ENCODE measurements around the gene ZFPL1. TPM values are rescaled to one million over a fixed set of nuclear protein-coding genes. Genes with fewer than 3 reads are reported as not detected.

The ZFPL1 gene
- total and polyA plus RNA-seq, 10 of the 15 experiments (the other 5 are each of a cell fraction or from before 2014, with no cell fraction given) = 2.2 to 37.8 (median 27.0) TPM

- TF ChIP-seq RUNX3 (IDR thresholded peaks at IDR 0.05; ENCODE audit: low read length) (peak; percentile 53), CTCF (IDR thresholded peaks at IDR 0.05 in 2 of 3, conservative IDR thresholded peaks at IDR 0.05 in 1 of 3; ENCODE audit: control insufficient read depth in 2 of 3, extremely low read depth in 1 of 3, insufficient read depth in 1 of 3, low read depth in 3 of 3, low read length in 3 of 3) (peak; percentile 97 to 99 (median 99))
These were observed 26.4 kb downstream of the ZFPL1 start (continued) for GRCh38 chr11:65110354-65110861.

GRCh38 chr11:65111159-65111743 is 27.2 kb downstream of the ZFPL1 start:
- H4K20me1 ChIP-seq (ENCODE audit: control insufficient read depth, insufficient read depth) = no peaks in the 10 kb centered on the region; the same call in 1 of the 2 replicates
- H3K4me3 ChIP-seq = no peak overlapping the region
- no peaks in the 10 kb centered on the region for H3K27me3 ChIP-seq (replicated peaks in 1 of 2; ENCODE audit: control insufficient read depth in 2 of 2, insufficient read depth in 2 of 2, low read length in 1 of 2)
- no peak for DNase-seq (ENCODE audit: low read depth, low spot score)
- no peak overlapping the region for H3K9ac ChIP-seq (ENCODE audit: control insufficient read depth, insufficient read depth, low read length)
- intact Hi-C loops (cut with micrococcal nuclease; ENCODE audit: unreplicated experiment) (loop anchor here (5.0 to 10.0 kb wide), 4 partner anchors 71 to 336 kb away; partner anchors contain the start of genes ATG2A, CAPN1, DPF2 and SF1), in situ Hi-C loops (cut with MboI) (no loop called here)
- FAIRE-seq = no peak
- no peak for ATAC-seq
- peaks cover 8 to 16% of the 10 kb centered on the region in 2 experiments; a peak in 3 of 4 replicates for H3K36me3 ChIP-seq (ENCODE audit: control insufficient read depth in 2 of 2, insufficient read depth in 2 of 2, low read length in 1 of 2)
- SMC1A ChIA-PET (ENCODE audit: uncharacterized antibody, unreplicated experiment) = interaction anchor here (0.6 to 3.1 kb wide), 10 partner anchors 10 to 263 kb away, joined by 3 to 27 read pairs (median 5); partner anchors contain the start of genes CAPN1, FAU and MRPL49
- POLR2A ChIA-PET = interaction anchor here (0.6 to 2.7 kb wide), 14 partner anchors 10 to 332 kb away, joined by 3 to 31 read pairs (median 4); partner anchors contain the start of genes ARL2, CAPN1, FAU and MRPL49
- no peak overlapping the region for H2AFZ ChIP-seq (ENCODE audit: control insufficient read depth, low read depth, low read length)
- TF ChIP-seq CHD2 (IDR thresholded peaks at IDR 0.05; ENCODE audit: borderline replicate concordance, low read depth, low read length) (0 out of 2 replicates have a peak, but pooled peaks have one; percentile 20), SRF (IDR thresholded peaks at IDR 0.05; ENCODE audit: low read depth in 2 of 2, low read length in 2 of 2) (no peak), ZNF384 (IDR thresholded peaks at IDR 0.05; ENCODE audit: borderline replicate concordance, low read depth, low read length) (no peak), STAT3 (IDR thresholded peaks at IDR 0.05; ENCODE audit: low read depth, low read length) (no peak), HDGF (IDR thresholded peaks at IDR 0.05) (0 out of 2 replicates have a peak, but pooled peaks have one; percentile 58), RELA (IDR thresholded peaks at IDR 0.05; ENCODE audit: borderline replicate concordance, partially characterized antibody) (no peak), EED (IDR thresholded peaks at IDR 0.05; ENCODE audit: low read depth) (no peak), CHD1 (IDR thresholded peaks at IDR 0.05; ENCODE audit: low read depth, low read length) (no peak), CBX5 (IDR thresholded peaks at IDR 0.05; ENCODE audit: low read depth) (no peak), POLR2AphosphoS2 (IDR thresholded peaks at IDR 0.05; ENCODE audit: low read depth, low read length) (no peak), NFXL1 (IDR thresholded peaks at IDR 0.05; ENCODE audit: borderline replicate concordance) (no peak), KDM1A (IDR thresholded peaks at IDR 0.05; ENCODE audit: borderline replicate concordance) (no peak), MXI1 (IDR thresholded peaks at IDR 0.05; ENCODE audit: low read depth, low read length) (0 out of 2 replicates have a peak, but pooled peaks have one; percentile 48), SIX5 (IDR thresholded peaks at IDR 0.05; ENCODE audit: low read depth, low read length, severe bottlenecking) (no peak), ZNF622 (IDR thresholded peaks at IDR 0.05) (no peak), IKZF1 (conservative IDR thresholded peaks at IDR 0.05) (no peak), TCF3 (IDR thresholded peaks at IDR 0.05; ENCODE audit: borderline replicate concordance, insufficient read depth, low read depth, low read length) (no peak), EP300 (IDR thresholded peaks at IDR 0.05; ENCODE audit: borderline replicate concordance in 1 of 2, control insufficient read depth in 1 of 2, low read depth in 2 of 2, low read length in 2 of 2) (no peak), NBN (IDR thresholded peaks at IDR 0.05) (no peak), MEF2A (IDR thresholded peaks at IDR 0.05; ENCODE audit: insufficient read depth, low read depth, low read length) (no peak)
- BruUV-seq (replicated peaks) = no TSS peak
- H3K27ac ChIP-seq (ENCODE audit: control insufficient read depth, insufficient read depth) = no peak overlapping the region
- peaks cover 19% of the 10 kb centered on the region for H3K4me1 ChIP-seq (ENCODE audit: control insufficient read depth, insufficient read depth, low read length)
- RAD21 ChIA-PET (ENCODE audit: unreplicated experiment) = interaction anchor here (0.6 to 3.8 kb wide), 18 partner anchors 11 to 264 kb away, joined by 3 to 59 read pairs (median 5); partner anchors contain the start of genes ARL2, CAPN1, CDC42EP2 and FAU
- CTCF ChIA-PET = interaction anchor here (0.6 to 6.3 kb wide), 39 partner anchors 8 to 794 kb away, joined by 3 to 93 read pairs (median 4); partner anchors contain the start of genes ARL2, BATF2, CAPN1 and CDC42BPG
- 74% methylated on average over 28 of the region's 31 CpGs for WGBS (ENCODE audit: insufficient coverage, insufficient replicate concordance, low lambda C conversion rate, missing lambda C conversion rate)
- H3K79me2 ChIP-seq (ENCODE audit: control insufficient read depth, insufficient read depth, low read length) = peaks cover 7% of the 10 kb centered on the region
- H3K4me2 ChIP-seq (ENCODE audit: control insufficient read depth, insufficient read depth) = peak overlapping the region; percentile 95
- H3K9me3 ChIP-seq (replicated peaks; ENCODE audit: control insufficient read depth, insufficient read depth, low read length) = no peaks in the 10 kb centered on the region

All from GM12878 (cell line).